Neural progenitor cell (in vitro differentiated cells): ENCODE results near the gene TSPAN14.

Source experiments
- CTCF ChIP-seq: fragments of 200-600 bp; sonication (generic); IDR thresholded peaks from 2 replicates; pipeline ENCODE4 v1.5.1; 2017; ENCODE audit warnings: antibody characterized with exemption, mild to moderate bottlenecking
- EZH2phosphoT487 ChIP-seq: fragments of 200-600 bp; sonication (generic); IDR thresholded peaks from 2 replicates; pipeline ENCODE4 v1.6.1; 2017; ENCODE audit warnings: antibody characterized with exemption

- TF ChIP-seq CTCF (no peak), EZH2phosphoT487 (no peak)
Observed at GRCh38 chr10:80477813-80478212, 23.7 kb downstream of the TSPAN14 start.
